GM18507 (cell line): ENCODE data around the gene DLG3.
A peak's percentile ranks its signal among the peaks of the same experiment; 100 is the strongest.
"Not testable (repeated sequence)": the region's sequence is repeated elsewhere in the genome, so short reads cannot be mapped to it uniquely, and the experiment has no call there.

Source experiments
- DNase-seq: peaks from one replicate; pipeline ENCODE4 v3.0.0; 2011; ENCODE audit warnings: low read depth; ENCODE audit not compliant: insufficient read length; ENCODE audit errors: extremely low spot score
- FAIRE-seq: peaks from 2 replicates; lab custom pipeline; 2011; peaks lifted over from hg19 to GRCh38; lab: Jason Lieb, UNC

Gene DLG3

GRCh38 chrX:70444326-70444945, at the start of gene DLG3:
Gene DLG3, plus strand, starts transcription at chrX:70444835. Its CDS starts 367 bp downstream, at chrX:70445202.
- FAIRE-seq = no peak
- DNase-seq = no peak

GRCh38 chrX:70398899-70399298, 45.7 kb upstream of the DLG3 start:
- DNase-seq = no peak
- no peak for FAIRE-seq

GRCh38 chrX:70400181-70400580, 44.5 kb upstream of the DLG3 start:
- FAIRE-seq, DNase-seq: not testable (repeated sequence)

GRCh38 chrX:70402721-70403120, 41.9 kb upstream of the DLG3 start:
- FAIRE-seq (no peak), DNase-seq (no peak)

- DNase-seq (no peak), FAIRE-seq (no peak)
Observed at GRCh38 chrX:70405003-70405402, 39.6 kb upstream of the DLG3 start.

GRCh38 chrX:70410921-70411320, 33.7 kb upstream of the DLG3 start:
- no peak for FAIRE-seq
- no peak for DNase-seq

GRCh38 chrX:70411475-70411874, 33.2 kb upstream of the DLG3 start:
- FAIRE-seq (peak; percentile 38), DNase-seq (no peak)

- FAIRE-seq = no peak
- DNase-seq = no peak
Observed at GRCh38 chrX:70421618-70422017, 23.0 kb upstream of the DLG3 start.

- DNase-seq (no peak), FAIRE-seq (no peak)
Observed at GRCh38 chrX:70422851-70423341, 21.7 kb upstream of the DLG3 start, which contains the start of gene GDPD2. Gene GDPD2, plus strand, starts transcription at chrX:70423314. Its CDS starts 1,671 bp downstream, at chrX:70424985.

- DNase-seq = no peak
- no peak for FAIRE-seq
Observed at GRCh38 chrX:70423936-70424675, 20.5 kb upstream of the DLG3 start.

- FAIRE-seq = no peak
- DNase-seq = no peak
Observed at GRCh38 chrX:70424801-70425200, 19.8 kb upstream of the DLG3 start.

- no peak for FAIRE-seq
- no peak for DNase-seq
Observed at GRCh38 chrX:70426286-70427278, 18.1 kb upstream of the DLG3 start.

- FAIRE-seq (no peak), DNase-seq (no peak)
Observed at GRCh38 chrX:70427365-70427764, 17.3 kb upstream of the DLG3 start.

GRCh38 chrX:70429759-70430158, 14.9 kb upstream of the DLG3 start:
- FAIRE-seq (no peak), DNase-seq (no peak)

GRCh38 chrX:70432936-70433847, 11.4 kb upstream of the DLG3 start:
- DNase-seq (no peak), FAIRE-seq (no peak)

- DNase-seq (peak; percentile 65), FAIRE-seq (peak; percentile 93)
Observed at GRCh38 chrX:70433848-70434351, 10.7 kb upstream of the DLG3 start.

- FAIRE-seq (peak; percentile 84), DNase-seq (peak; percentile 70)
Observed at GRCh38 chrX:70434352-70434866, 10.2 kb upstream of the DLG3 start.

GRCh38 chrX:70434914-70435586, 9.6 kb upstream of the DLG3 start:
- DNase-seq = no peak
- FAIRE-seq = no peak
